ENCODE data around the gene PLXND1. TPM values are rescaled to one million over a fixed set of nuclear protein-coding genes. Genes with fewer than 3 reads are reported as not detected.

PLXND1 gene
- total RNA-seq, 4 donors from 2014 or later, result 45.0 to 77.9 (median 61.5) TPM

GRCh38 chr3:129534428-129535027, 71.9 kb downstream of the PLXND1 start:
- TF ChIP-seq CTCF (IDR thresholded peaks at IDR 0.05) (no peak), POLR2A (IDR thresholded peaks at IDR 0.05) (no peak), EP300 (IDR thresholded peaks at IDR 0.05) (no peak), POLR2AphosphoS5 (IDR thresholded peaks at IDR 0.05) (no peak)
- Histone ChIP-seq H3K27me3 (no peaks in the 10 kb centered on the region), H3K27ac (no peak overlapping the region), H3K4me1 (peaks cover 0 to 6% (median 0%) of the 10 kb centered on the region in 3 donors), H3K4me3 (no peak overlapping the region), H3K9me3 (no peaks in the 10 kb centered on the region), H3K36me3 (no peaks in the 10 kb centered on the region)
- ATAC-seq, result no peak
- WGBS, 2 donors (ENCODE audit: low coverage in 1 of 2), result 60 to 94% methylated on average over 1 to 3 of the region's 4 CpGs

GRCh38 chr3:129533406-129533805, 73.1 kb downstream of the PLXND1 start:
- Histone ChIP-seq H3K4me3 (no peak overlapping the region), H3K27ac (no peak overlapping the region), H3K9me3 (no peaks in the 10 kb centered on the region), H3K4me1 (peaks cover 0 to 6% (median 0%) of the 10 kb centered on the region in 3 donors), H3K27me3 (no peaks in the 10 kb centered on the region), H3K36me3 (no peaks in the 10 kb centered on the region)
- TF ChIP-seq POLR2AphosphoS5 (IDR thresholded peaks at IDR 0.05), result no peak
- no peak for TF ChIP-seq CTCF (IDR thresholded peaks at IDR 0.05)
- no peak for TF ChIP-seq EP300 (IDR thresholded peaks at IDR 0.05)
- no peak for TF ChIP-seq POLR2A (IDR thresholded peaks at IDR 0.05)
- no peak for ATAC-seq
- WGBS, 2 donors (ENCODE audit: low coverage in 1 of 2), result 90% methylated on average over 4 of the region's 16 CpGs; no CpG with 5 or more reads in 1 of the 2 donors

- H3K27me3 ChIP-seq, result no peaks in the 10 kb centered on the region
- no peaks in the 10 kb centered on the region for H3K36me3 ChIP-seq
- H3K4me3 ChIP-seq, result no peak overlapping the region
- H3K27ac ChIP-seq, result no peak overlapping the region
- peaks cover 0 to 6% (median 0%) of the 10 kb centered on the region in 3 donors for H3K4me1 ChIP-seq
- ATAC-seq, result no peak
- no peaks in the 10 kb centered on the region for H3K9me3 ChIP-seq
- 100% methylated on average over 2 to 7 of the region's 20 CpGs for WGBS, 2 donors (ENCODE audit: low coverage in 1 of 2)
- TF ChIP-seq POLR2A (IDR thresholded peaks at IDR 0.05) (no peak), EP300 (IDR thresholded peaks at IDR 0.05) (no peak), CTCF (IDR thresholded peaks at IDR 0.05) (no peak), POLR2AphosphoS5 (IDR thresholded peaks at IDR 0.05) (no peak)
These were observed 74.2 kb downstream of the PLXND1 start for GRCh38 chr3:129532261-129532660.

- ATAC-seq, result no peak
- H3K36me3 ChIP-seq, result no peaks in the 10 kb centered on the region
- 97 to 100% methylated on average over 2 to 6 of the region's 11 CpGs for WGBS, 2 donors (ENCODE audit: low coverage in 1 of 2)
- TF ChIP-seq POLR2A (IDR thresholded peaks at IDR 0.05) (no peak), CTCF (IDR thresholded peaks at IDR 0.05) (no peak), POLR2AphosphoS5 (IDR thresholded peaks at IDR 0.05) (no peak), EP300 (IDR thresholded peaks at IDR 0.05) (no peak)
- H3K4me1 ChIP-seq, result peaks cover 0 to 6% (median 0%) of the 10 kb centered on the region in 3 donors
- H3K9me3 ChIP-seq, result no peaks in the 10 kb centered on the region
- no peak overlapping the region for H3K27ac ChIP-seq
- H3K4me3 ChIP-seq, result no peak overlapping the region
- no peaks in the 10 kb centered on the region for H3K27me3 ChIP-seq
These were observed 74.8 kb downstream of the PLXND1 start for GRCh38 chr3:129531699-129532098.

- no peaks in the 10 kb centered on the region for H3K27me3 ChIP-seq
- peaks cover 0 to 6% (median 0%) of the 10 kb centered on the region in 3 donors for H3K4me1 ChIP-seq
- TF ChIP-seq POLR2AphosphoS5 (IDR thresholded peaks at IDR 0.05) (no peak), EP300 (IDR thresholded peaks at IDR 0.05) (no peak), POLR2A (IDR thresholded peaks at IDR 0.05) (no peak), CTCF (IDR thresholded peaks at IDR 0.05) (no peak)
- no peaks in the 10 kb centered on the region for H3K36me3 ChIP-seq
- H3K4me3 ChIP-seq, result no peak overlapping the region
- H3K9me3 ChIP-seq, result no peaks in the 10 kb centered on the region
- WGBS, 2 donors (ENCODE audit: low coverage in 1 of 2), result no CpG with 5 or more reads among the region's 13 CpGs
- no peak overlapping the region for H3K27ac ChIP-seq
- no peak for ATAC-seq
These were observed 75.7 kb downstream of the PLXND1 start for GRCh38 chr3:129530821-129531220.
